ENCODE results near the gene BANF2. TPM values are rescaled to one million over a fixed set of nuclear protein-coding genes. Genes with fewer than 3 reads are reported as not detected.

The BANF2 gene
- total RNA-seq, 4 donors from 2014 or later = not detected

- WGBS, 2 donors = 74 to 82% methylated on average over 4 of the region's 4 CpGs
- Histone ChIP-seq H3K4me1 (no peaks in the 10 kb centered on the region), H3K27me3 (no peaks in the 10 kb centered on the region), H3K36me3 (no peaks in the 10 kb centered on the region), H3K9me3 (no peaks in the 10 kb centered on the region), H3K4me3 (no peak overlapping the region), H3K27ac (no peak overlapping the region)
- TF ChIP-seq CTCF (IDR thresholded peaks at IDR 0.05) (no peak), EP300 (IDR thresholded peaks at IDR 0.05) (no peak), POLR2A (IDR thresholded peaks at IDR 0.05) (no peak)
- no peak for DNase-seq (ENCODE audit: low spot score in 2 of 2)
Observed at GRCh38 chr20:17720755-17721154, 21.0 kb downstream of the BANF2 start.

- H3K4me1 ChIP-seq = no peaks in the 10 kb centered on the region
- WGBS, 2 donors = 49 to 55% methylated on average over 6 of the region's 6 CpGs
- no peaks in the 10 kb centered on the region for H3K9me3 ChIP-seq
- no peak overlapping the region for H3K4me3 ChIP-seq
- no peak for DNase-seq (ENCODE audit: low spot score in 2 of 2)
- TF ChIP-seq EP300 (IDR thresholded peaks at IDR 0.05) = no peak
- no peak overlapping the region for H3K27ac ChIP-seq
- no peaks in the 10 kb centered on the region for H3K36me3 ChIP-seq
- H3K27me3 ChIP-seq = no peaks in the 10 kb centered on the region
Observed at GRCh38 chr20:17721802-17722486, 22.2 kb downstream of the BANF2 start.

- H3K27ac ChIP-seq = no peak overlapping the region
- H3K27me3 ChIP-seq = no peaks in the 10 kb centered on the region
- H3K4me1 ChIP-seq = no peaks in the 10 kb centered on the region
- WGBS, 2 donors = 79 to 83% methylated on average over 14 of the region's 14 CpGs
- no peak overlapping the region for H3K4me3 ChIP-seq
- no peak for DNase-seq (ENCODE audit: low spot score in 2 of 2)
- no peaks in the 10 kb centered on the region for H3K9me3 ChIP-seq
- no peak for TF ChIP-seq POLR2A (IDR thresholded peaks at IDR 0.05)
- TF ChIP-seq EP300 (IDR thresholded peaks at IDR 0.05) = no peak
- no peak for TF ChIP-seq CTCF (IDR thresholded peaks at IDR 0.05)
- no peaks in the 10 kb centered on the region for H3K36me3 ChIP-seq
Observed at GRCh38 chr20:17722493-17723300, 22.9 kb downstream of the BANF2 start.

GRCh38 chr20:17723301-17723691 lies 23.5 kb downstream of the BANF2 start:
- no peaks in the 10 kb centered on the region for H3K27me3 ChIP-seq
- H3K9me3 ChIP-seq = no peaks in the 10 kb centered on the region
- TF ChIP-seq POLR2A (IDR thresholded peaks at IDR 0.05) (no peak), EP300 (IDR thresholded peaks at IDR 0.05) (no peak), CTCF (IDR thresholded peaks at IDR 0.05) (no peak)
- WGBS, 2 donors = 90 to 94% methylated on average over 5 of the region's 5 CpGs
- DNase-seq (ENCODE audit: low spot score in 2 of 2) = no peak
- no peaks in the 10 kb centered on the region for H3K4me1 ChIP-seq
- no peak overlapping the region for H3K27ac ChIP-seq
- H3K36me3 ChIP-seq = no peaks in the 10 kb centered on the region
- H3K4me3 ChIP-seq = no peak overlapping the region

GRCh38 chr20:17725094-17725835 lies 25.5 kb downstream of the BANF2 start:
- TF ChIP-seq POLR2A (IDR thresholded peaks at IDR 0.05) = no peak
- TF ChIP-seq CTCF (IDR thresholded peaks at IDR 0.05) = no peak
- TF ChIP-seq EP300 (IDR thresholded peaks at IDR 0.05) = no peak
- H3K4me1 ChIP-seq = no peaks in the 10 kb centered on the region
- no peaks in the 10 kb centered on the region for H3K36me3 ChIP-seq
- no peaks in the 10 kb centered on the region for H3K27me3 ChIP-seq
- H3K4me3 ChIP-seq = no peak overlapping the region
- H3K9me3 ChIP-seq = no peaks in the 10 kb centered on the region
- DNase-seq (ENCODE audit: low spot score in 2 of 2) = no peak
- H3K27ac ChIP-seq = no peak overlapping the region
- 78 to 80% methylated on average over 12 to 13 of the region's 13 CpGs for WGBS, 2 donors
